SU-DHL-6 (cell line): ENCODE measurements around the gene CYSTM1.

Source experiments
- CTCF ChIP-seq: fragments of 200-600 bp; sonication (generic); IDR thresholded peaks from one replicate; pipeline ENCODE4 v1.5.1; 2017; ENCODE audit warnings: antibody characterized with exemption, mild to moderate bottlenecking, low read length, moderate library complexity; ENCODE audit not compliant: insufficient read depth, poor library complexity, severe bottlenecking
- EZH2phosphoT487 ChIP-seq: fragments of 200-600 bp; sonication (generic), shearing (Covaris generic); conservative IDR thresholded peaks from 2 replicates; pipeline ENCODE4 v1.6.1; 2018; ENCODE audit warnings: mild to moderate bottlenecking, antibody characterized with exemption, low read length, moderate library complexity, mixed read lengths

GRCh38 chr5:140273401-140273877 is 98.5 kb downstream of the CYSTM1 start:
- no peak for TF ChIP-seq EZH2phosphoT487
- TF ChIP-seq CTCF: no peak
